ENCODE data around the gene COL7A1.

DNA sequence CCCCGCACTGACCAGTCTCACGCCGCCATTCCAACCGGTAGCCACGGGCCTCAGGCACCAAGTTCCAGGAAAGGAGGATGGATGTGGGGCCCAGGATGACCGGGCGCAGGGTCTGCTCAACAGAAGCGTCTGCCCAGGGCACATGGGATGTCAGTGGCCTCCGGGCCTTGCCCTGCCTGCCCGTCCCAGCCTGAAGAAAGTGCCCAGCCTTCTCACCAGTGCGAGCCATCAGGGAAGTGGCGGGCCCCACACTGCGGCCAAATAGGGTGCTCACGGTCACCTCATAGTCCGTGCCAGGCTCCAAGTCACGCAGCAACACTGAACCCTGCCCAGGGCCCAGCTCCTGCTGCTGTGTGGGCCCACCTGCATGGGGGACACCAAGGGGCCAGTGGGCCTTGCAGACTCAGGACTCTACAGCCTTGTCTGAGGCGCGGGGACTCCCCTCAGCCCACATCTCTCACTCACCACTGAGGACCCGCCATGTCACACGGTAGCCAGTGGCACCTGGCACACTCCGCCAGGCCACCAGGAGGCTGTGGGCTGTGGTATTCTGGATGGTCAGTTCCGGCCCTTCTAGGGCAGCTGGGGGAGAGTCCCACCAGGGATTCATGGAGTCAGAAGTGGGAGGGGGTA, 3.1 kb downstream of the COL7A1 start:
- TF ChIP-seq FOXM1 (IDR thresholded peaks at IDR 0.05; ENCODE audit: borderline replicate concordance) (no peak), FOXK2 (IDR thresholded peaks at IDR 0.05) (no peak), SUZ12 (IDR thresholded peaks at IDR 0.05) (no peak), BHLHE40 (IDR thresholded peaks at IDR 0.05; ENCODE audit: borderline replicate concordance) (no peak), TARDBP (IDR thresholded peaks at IDR 0.05) (no peak), ELF4 (IDR thresholded peaks at IDR 0.05) (no peak)
- TF ChIP-seq, protein P1, sequence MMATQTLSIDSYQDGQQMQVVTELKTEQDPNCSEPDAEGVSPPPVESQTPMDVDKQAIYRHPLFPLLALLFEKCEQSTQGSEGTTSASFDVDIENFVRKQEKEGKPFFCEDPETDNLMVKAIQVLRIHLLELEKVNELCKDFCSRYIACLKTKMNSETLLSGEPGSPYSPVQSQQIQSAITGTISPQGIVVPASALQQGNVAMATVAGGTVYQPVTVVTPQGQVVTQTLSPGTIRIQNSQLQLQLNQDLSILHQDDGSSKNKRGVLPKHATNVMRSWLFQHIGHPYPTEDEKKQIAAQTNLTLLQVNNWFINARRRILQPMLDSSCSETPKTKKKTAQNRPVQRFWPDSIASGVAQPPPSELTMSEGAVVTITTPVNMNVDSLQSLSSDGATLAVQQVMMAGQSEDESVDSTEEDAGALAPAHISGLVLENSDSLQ (IDR thresholded peaks at IDR 0.05) = no peak
